ENCODE results near the gene CNIH3.
"Not testable (repeated sequence)": the region's sequence is repeated elsewhere in the genome, so short reads cannot be mapped to it uniquely, and the experiment has no call there.

Gene CNIH3

DNA sequence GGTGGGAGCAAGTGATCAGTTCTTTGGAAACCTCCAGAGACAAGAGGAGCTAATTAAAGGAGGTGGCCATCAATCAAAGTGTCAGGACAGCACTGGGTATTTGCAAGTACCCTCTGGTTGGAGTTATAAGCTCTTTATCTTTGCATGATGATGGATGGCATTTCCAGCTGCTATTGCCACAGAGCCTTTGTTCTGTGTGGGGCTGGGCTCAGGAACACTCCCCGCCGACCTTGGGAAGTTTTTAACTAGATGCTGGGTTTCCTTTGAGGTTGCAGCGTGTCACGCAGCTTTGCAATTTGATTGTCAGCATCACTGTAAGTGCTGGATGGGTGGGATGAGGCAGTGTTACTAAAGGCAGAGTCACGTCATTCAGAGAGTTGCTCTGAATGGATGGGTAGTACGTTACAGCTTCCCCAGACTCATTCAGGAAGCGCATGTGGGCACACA, 68.9 kb downstream of the CNIH3 start:
- DNase-seq (ENCODE audit: low read depth in 2 of 3, low spot score in 1 of 3): no peak

DNA sequence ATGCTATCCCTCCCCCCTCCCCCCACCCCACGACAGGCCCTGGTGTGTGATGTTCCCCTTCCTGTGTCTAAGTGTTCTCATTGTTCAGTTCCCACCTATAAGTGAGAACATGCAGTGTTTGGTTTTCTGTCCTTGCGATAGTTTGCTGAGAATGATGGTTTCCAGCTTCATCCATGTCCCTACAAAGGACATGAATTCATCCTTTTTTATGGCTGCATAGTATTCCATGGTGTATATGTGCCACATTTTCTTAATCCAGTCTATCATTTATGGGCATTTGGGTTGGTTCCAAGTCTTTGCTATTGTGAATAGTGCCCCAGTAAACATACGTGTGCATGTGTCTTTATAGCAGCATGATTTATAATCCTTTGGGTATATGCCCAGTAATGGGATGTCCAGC, 70.0 kb downstream of the CNIH3 start:
- DNase-seq (ENCODE audit: low read depth in 2 of 3, low spot score in 1 of 3): not testable (repeated sequence)

DNA sequence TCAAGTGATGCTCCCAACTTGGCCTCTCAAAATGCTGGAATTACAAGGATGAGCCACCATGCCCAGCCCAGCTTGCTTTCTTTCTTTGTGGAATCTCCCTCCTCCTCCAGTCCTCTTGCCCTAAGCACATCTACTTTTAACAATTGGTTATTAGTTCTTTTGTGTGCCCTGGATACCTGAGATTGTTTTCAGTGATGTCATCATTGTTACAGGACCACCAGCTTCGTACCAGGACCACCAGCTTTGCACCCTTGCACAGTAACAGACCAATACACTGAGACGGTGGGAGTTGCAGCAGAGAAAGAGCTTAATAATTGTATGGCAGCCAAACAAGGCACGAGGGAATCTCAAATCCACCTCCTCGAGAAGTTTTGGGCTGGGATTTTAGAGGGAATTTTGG, 71.3 kb downstream of the CNIH3 start:
- DNase-seq (ENCODE audit: low read depth in 2 of 3, low spot score in 1 of 3): no peak

DNA sequence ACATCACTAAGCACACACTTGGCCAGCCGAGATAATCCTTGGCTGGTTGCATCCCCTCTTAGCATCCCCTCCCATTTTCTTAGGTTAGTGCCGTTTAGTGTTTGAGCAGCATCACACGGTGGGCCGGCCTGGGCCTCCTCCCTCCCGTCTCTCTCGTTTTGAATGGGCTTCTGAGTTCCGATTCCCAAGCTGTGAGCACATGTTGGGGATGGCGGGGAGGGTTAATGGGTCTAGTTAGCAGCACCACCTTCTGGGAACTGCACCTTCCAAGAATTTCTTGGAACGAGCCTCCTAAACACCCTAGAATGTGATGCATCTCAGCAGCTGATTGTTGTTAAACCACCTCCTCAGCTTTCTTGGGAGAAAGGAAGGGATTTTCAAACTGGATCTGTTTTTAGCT, 73.3 kb downstream of the CNIH3 start:
- DNase-seq (ENCODE audit: low read depth in 2 of 3, low spot score in 1 of 3): no peak

- no peak for DNase-seq (ENCODE audit: low read depth in 2 of 3, low spot score in 1 of 3)
Observed at GRCh38 chr1:224690576-224690975, 74.5 kb downstream of the CNIH3 start.

- no peak for DNase-seq (ENCODE audit: low read depth in 2 of 3, low spot score in 1 of 3)
Observed at GRCh38 chr1:224691148-224691925, 75.2 kb downstream of the CNIH3 start.

DNA sequence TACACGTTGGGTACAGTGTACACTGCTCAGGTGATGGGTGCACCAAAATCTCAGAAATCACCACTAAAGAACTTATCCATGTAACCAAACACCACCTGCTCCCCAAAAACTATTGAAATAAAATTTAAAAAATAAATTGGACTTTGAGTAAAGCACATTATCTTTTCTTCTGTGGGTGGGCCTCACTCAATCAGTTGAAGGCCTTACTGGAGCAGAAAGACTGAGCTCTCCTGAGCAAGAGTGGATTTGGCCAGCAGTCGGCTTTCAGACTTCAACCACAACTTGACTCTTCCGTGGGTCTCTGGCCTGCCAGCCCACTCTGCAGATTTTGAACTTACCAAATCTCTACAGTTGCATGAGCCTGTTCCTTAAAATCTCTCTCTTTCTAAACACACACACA, 78.9 kb downstream of the CNIH3 start:
- no peak for DNase-seq (ENCODE audit: low read depth in 2 of 3, low spot score in 1 of 3)

GRCh38 chr1:224696021-224696420, 79.9 kb downstream of the CNIH3 start:
- DNase-seq (ENCODE audit: low read depth in 2 of 3, low spot score in 1 of 3): no peak

- DNase-seq (ENCODE audit: low read depth in 2 of 3, low spot score in 1 of 3): no peak
Observed at GRCh38 chr1:224696891-224697765, 81.0 kb downstream of the CNIH3 start.

DNA sequence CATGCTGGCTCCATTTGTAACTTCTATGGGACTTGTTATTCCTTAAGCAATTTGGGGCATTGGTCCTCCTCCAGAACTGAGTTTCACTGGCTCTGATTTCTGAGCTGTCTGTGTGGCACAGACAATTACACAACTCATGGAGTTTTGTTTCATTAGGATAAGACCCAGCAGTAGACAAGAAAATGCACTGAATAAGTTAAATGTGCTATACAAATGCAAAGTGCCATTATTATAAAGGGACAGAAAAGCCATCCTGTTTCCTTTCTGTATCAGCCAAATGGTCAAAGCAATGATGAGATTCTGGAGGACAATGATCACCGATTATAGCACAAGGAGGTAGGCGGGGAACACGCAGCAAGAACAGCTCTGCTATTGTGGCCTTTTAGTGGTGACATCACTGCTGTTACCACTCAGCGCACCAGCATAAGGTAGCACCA, 81.9 kb downstream of the CNIH3 start:
- no peak for DNase-seq (ENCODE audit: low read depth in 2 of 3, low spot score in 1 of 3)

GRCh38 chr1:224700918-224701531, 84.9 kb downstream of the CNIH3 start:
- DNase-seq (ENCODE audit: low read depth in 2 of 3, low spot score in 1 of 3): no peak

GRCh38 chr1:224703702-224704101, 87.6 kb downstream of the CNIH3 start:
- no peak for DNase-seq (ENCODE audit: low read depth in 2 of 3, low spot score in 1 of 3)

DNA sequence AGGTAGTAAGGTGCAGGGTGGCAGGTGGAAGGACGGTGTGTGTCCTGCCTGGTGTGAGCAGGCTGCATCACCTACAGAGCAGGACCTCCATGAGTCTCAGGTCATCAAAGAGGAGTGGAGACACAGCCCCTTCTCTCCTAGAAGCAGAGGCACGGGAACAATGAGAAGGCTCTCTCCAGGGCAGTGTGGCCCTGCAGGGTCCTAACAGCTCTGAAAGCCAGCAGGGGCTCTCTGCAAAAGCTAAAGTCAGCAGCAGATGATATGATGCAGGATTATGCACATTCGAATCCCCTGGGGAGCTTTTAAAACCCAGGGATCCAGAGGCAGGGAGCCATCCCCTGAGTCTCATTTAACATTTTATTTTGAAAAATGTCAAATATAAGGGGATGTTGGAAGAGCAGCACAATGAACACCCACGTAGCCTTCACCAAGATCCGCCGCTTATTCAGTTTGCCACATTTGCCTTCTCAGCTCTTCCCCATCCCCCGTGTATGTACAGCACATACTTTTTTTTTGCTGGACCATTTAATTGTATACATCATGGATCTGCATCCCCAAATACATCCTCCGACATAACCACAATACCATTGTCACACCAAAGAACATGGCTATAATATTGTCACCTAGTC, 88.1 kb downstream of the CNIH3 start:
- no peak for DNase-seq (ENCODE audit: low read depth in 2 of 3, low spot score in 1 of 3)

DNA sequence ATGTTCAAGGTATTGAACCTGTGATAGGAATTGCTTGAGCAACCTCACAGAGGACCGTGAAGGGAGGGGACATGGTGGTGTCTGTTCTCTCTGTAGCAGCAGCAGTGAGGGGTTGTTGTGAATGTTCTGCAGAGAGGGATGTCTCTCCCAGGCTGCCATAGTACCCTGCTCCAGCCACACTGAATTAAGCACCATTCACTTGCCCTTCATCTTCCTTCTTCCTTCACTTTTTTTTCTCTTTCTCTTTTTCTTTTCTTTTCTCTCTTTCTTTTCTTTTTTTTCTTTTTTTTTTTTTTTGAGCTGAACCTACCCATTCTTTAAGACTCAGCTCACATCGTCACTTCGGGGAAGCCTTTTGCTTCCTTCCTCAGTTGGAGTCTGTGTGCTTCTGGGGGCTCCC, 89.5 kb downstream of the CNIH3 start:
- DNase-seq (ENCODE audit: low read depth in 2 of 3, low spot score in 1 of 3): no peak

- DNase-seq (ENCODE audit: low read depth in 2 of 3, low spot score in 1 of 3): no peak
Observed at GRCh38 chr1:224707843-224708725, 92.0 kb downstream of the CNIH3 start.

- DNase-seq (ENCODE audit: low read depth in 2 of 3, low spot score in 1 of 3): no peak
Observed at GRCh38 chr1:224710196-224710595, 94.1 kb downstream of the CNIH3 start.

DNA sequence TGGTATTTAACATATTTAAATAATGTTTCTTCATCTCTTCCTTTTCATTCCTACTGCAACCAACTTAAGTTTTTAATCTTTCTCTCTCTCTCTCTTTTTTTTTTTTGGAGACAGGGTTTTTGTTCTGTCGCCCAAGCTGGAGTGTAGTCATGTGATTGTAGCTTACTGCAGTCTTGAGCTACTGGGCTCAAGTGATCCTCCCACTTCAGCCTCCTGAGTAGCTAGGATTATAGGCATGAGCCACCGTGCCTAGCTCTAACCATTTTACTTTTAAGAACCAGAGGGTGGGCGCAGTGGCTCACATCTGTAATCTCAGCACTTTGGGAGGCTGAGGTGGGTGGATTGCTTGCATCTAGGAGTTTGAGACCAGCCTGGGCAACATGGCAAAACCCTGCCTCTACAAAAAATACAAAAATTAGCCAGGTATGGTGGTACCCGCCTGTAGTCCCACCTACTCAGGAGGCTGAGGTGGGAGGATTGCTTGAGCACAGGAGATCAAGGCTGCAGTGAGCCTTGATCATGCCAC, 95.2 kb downstream of the CNIH3 start:
- DNase-seq (ENCODE audit: low read depth in 2 of 3, low spot score in 1 of 3): not testable (repeated sequence)

- no peak for DNase-seq (ENCODE audit: low read depth in 2 of 3, low spot score in 1 of 3)
Observed at GRCh38 chr1:224711876-224712275, 95.8 kb downstream of the CNIH3 start.

DNA sequence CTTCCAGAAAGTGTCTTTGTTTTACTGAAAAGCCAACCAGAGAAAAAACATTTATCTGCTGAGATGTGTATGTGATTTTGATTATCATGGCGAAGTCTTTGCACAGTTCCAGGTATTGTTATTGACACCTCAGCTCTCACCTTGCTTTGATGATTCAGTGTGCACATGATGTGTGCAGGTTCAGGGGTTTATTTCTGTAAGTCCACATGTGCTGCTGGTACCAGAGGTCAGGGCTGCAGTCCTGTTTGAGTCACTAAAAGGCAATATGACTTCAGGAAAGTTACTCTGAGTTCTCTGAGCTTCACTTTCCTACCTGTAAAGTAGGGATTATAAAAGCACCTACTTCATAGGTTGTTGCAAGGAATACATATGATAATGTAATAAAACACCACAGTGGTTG, 97.1 kb downstream of the CNIH3 start:
- DNase-seq (ENCODE audit: low read depth in 2 of 3, low spot score in 1 of 3): no peak

DNA sequence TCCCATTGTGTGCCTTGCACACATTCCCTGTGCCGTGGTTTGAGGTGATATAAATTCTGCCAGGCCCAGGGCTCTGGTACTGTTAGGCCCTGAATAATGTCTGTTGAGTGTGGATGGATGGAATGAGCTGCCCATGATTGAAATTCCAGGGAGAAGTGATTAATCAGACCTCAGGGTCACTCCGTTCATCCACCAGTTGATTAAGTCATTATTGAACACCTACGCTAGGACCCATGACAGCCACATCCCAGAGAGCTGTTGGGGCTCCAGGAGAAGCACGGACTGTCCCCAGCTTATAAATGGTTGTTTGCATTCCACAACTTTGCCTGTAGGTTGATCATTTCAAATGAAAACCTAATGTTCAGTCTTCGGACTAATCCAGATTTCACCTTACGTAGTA, 98.4 kb downstream of the CNIH3 start:
- no peak for DNase-seq (ENCODE audit: low read depth in 2 of 3, low spot score in 1 of 3)

All from stimulated activated CD4-positive, alpha-beta T cell treated with anti-CD3 and anti-CD28 coated beads, Interleukin-12 subunit alpha, Interleukin-12 subunit beta, amount 100 ng/mL, for 48 hours (primary cell).